Body of pancreas (tissue), 4 donors: Measurements from ENCODE around the gene PDLIM5. TPM values are rescaled to one million over a fixed set of nuclear protein-coding genes. Genes with fewer than 3 reads are reported as not detected.

Experiments
- ATAC-seq: fragments of 150-250 bp; one replicate; pipeline ENCODE4 v1.9.1; 2016
- DNase-seq, 4 donors: peaks; one replicate each; pipeline ENCODE4 v3.0.0-alpha.2; 2019
- H3K27ac ChIP-seq, 4 donors: fragments of 200-600 bp; sonication (generic); 1 replicate in 3 of 4; 2 replicates in 1 of 4; pipeline versions ENCODE4 v1.5.1 to v1.6.1; 2016 to 2019; ENCODE audit warnings: mild to moderate bottlenecking in 1 of 4, mixed read lengths in 1 of 4, moderate library complexity in 1 of 4
- H3K27me3 ChIP-seq, 2 donors: fragments of 200-600 bp; sonication (generic); one replicate each; pipeline ENCODE4 v1.6.0; 2016; ENCODE audit warnings: mild to moderate bottlenecking in 1 of 2
- H3K36me3 ChIP-seq, 2 donors: fragments of 200-600 bp; sonication (generic); replicated peaks in 1 of 2; 2 replicates each; pipeline ENCODE4 v1.5.1; 2016; ENCODE audit warnings: low read depth in 2 of 2; ENCODE audit not compliant: insufficient read depth in 1 of 2
- H3K4me1 ChIP-seq: fragments of 200-600 bp; sonication (generic); one replicate; pipeline ENCODE4 v1.6.0; 2016
- H3K4me3 ChIP-seq, 2 donors: fragments of 200-600 bp; sonication (generic); 1 replicate in 1 of 2; 2 replicates in 1 of 2; pipeline ENCODE4 v1.5.1; 2016 to 2019
- H3K9me3 ChIP-seq, 3 donors: fragments of 200-600 bp; sonication (generic); 1 replicate in 2 of 3; 2 replicates in 1 of 3; pipeline ENCODE4 v1.5.1; 2016
- CTCF ChIP-seq, 7 experiments: fragments of 450-650 bp in 4 of 7; fragments of 200-600 bp in 3 of 7; sonication (generic) in 3 of 7; IDR thresholded peaks; one replicate each; pipeline ENCODE4 v1.5.1; 2016 to 2019; ENCODE audit warnings: antibody characterized with exemption in 7 of 7
- POLR2A ChIP-seq, 3 donors: fragments of 450-650 bp; IDR thresholded peaks; one replicate each; pipeline ENCODE4 v1.6.1; 2016; ENCODE audit warnings: antibody characterized with exemption in 3 of 3, mild to moderate bottlenecking in 2 of 3
- WGBS, 2 donors: methylation state at CpG; one replicate each; pipeline ENCODE4 v1.1.5; 2017; 5-methylcytosine and 5-hydroxymethylcytosine counted together
- intact Hi-C: fragments of 100-400 bp; cut with DNase I; formaldehyde crosslinking; loops from one replicate; pipeline ENCODE4 v1.15.1; 2023
- total RNA-seq, 2 donors: library from RNA; depleted of rRNA; stranded (reverse); fragments of >200 nt; gene quantifications; one replicate each; pipeline ENCODE4 v1.1.0, GENCODE V29; 2016

The PDLIM5 gene
- total RNA-seq, 2 donors from 2014 or later: 44.2 to 70.3 TPM

GRCh38 chr4:94577136-94577535 is 125.4 kb downstream of the PDLIM5 start:
- WGBS, 2 donors: 25 to 32% methylated on average over 1 of the region's 1 CpG

GRCh38 chr4:94578195-94578594 is 126.5 kb downstream of the PDLIM5 start:
- TF ChIP-seq POLR2A (IDR thresholded peaks at IDR 0.05): no peak
- TF ChIP-seq CTCF (IDR thresholded peaks at IDR 0.05): no peak
- H3K9me3 ChIP-seq: no peaks in the 10 kb centered on the region
- H3K4me1 ChIP-seq: peaks cover 9% of the 10 kb centered on the region
- intact Hi-C loops: no loop called here
- no peak overlapping the region for H3K4me3 ChIP-seq
- no peaks in the 10 kb centered on the region for H3K27me3 ChIP-seq
- H3K36me3 ChIP-seq: peaks cover 0 to 2% of the 10 kb centered on the region in 2 donors
- ATAC-seq (no peak), DNase-seq (no peak)
- WGBS, 2 donors: 82 to 83% methylated on average over 2 of the region's 2 CpGs
- H3K27ac ChIP-seq: no peak overlapping the region

More at GRCh38 chr4:94577136-94577535, 125.4 kb downstream of the PDLIM5 start:
- intact Hi-C loops: no loop called here
- peaks cover 0 to 2% of the 10 kb centered on the region in 2 donors for H3K36me3 ChIP-seq
- H3K4me3 ChIP-seq: no peak overlapping the region
- ATAC-seq (no peak), DNase-seq (peak; percentile 22 to 50 (median 36))
- H3K27ac ChIP-seq: no peak overlapping the region
- H3K9me3 ChIP-seq: no peaks in the 10 kb centered on the region
- H3K4me1 ChIP-seq: peaks cover 9% of the 10 kb centered on the region
- H3K27me3 ChIP-seq: no peaks in the 10 kb centered on the region
- no peak for TF ChIP-seq CTCF (IDR thresholded peaks at IDR 0.05)
- no peak for TF ChIP-seq POLR2A (IDR thresholded peaks at IDR 0.05)

GRCh38 chr4:94581766-94582165 is 130.0 kb downstream of the PDLIM5 start:
- no peak overlapping the region for H3K27ac ChIP-seq
- intact Hi-C loops: no loop called here
- DNase-seq: no peak
- TF ChIP-seq CTCF (IDR thresholded peaks at IDR 0.05): no peak
- no peak for TF ChIP-seq POLR2A (IDR thresholded peaks at IDR 0.05)
- no peaks in the 10 kb centered on the region for H3K9me3 ChIP-seq
- no peaks in the 10 kb centered on the region for H3K27me3 ChIP-seq
- H3K4me3 ChIP-seq: no peak overlapping the region
- peaks cover 0 to 2% of the 10 kb centered on the region in 2 donors for H3K36me3 ChIP-seq
- 81 to 92% methylated on average over 2 of the region's 2 CpGs for WGBS, 2 donors
- H3K4me1 ChIP-seq: peaks cover 4% of the 10 kb centered on the region
- ATAC-seq: no peak

- no peaks in the 10 kb centered on the region for H3K4me1 ChIP-seq
- no peak for TF ChIP-seq POLR2A (IDR thresholded peaks at IDR 0.05)
- TF ChIP-seq CTCF (IDR thresholded peaks at IDR 0.05): no peak
- 81 to 93% methylated on average over 2 of the region's 2 CpGs for WGBS, 2 donors
- no peak for ATAC-seq
- no peak overlapping the region for H3K4me3 ChIP-seq
- H3K9me3 ChIP-seq: no peaks in the 10 kb centered on the region
- intact Hi-C loops: no loop called here
- no peaks in the 10 kb centered on the region for H3K27me3 ChIP-seq
- no peak overlapping the region for H3K27ac ChIP-seq
- no peak for DNase-seq
- H3K36me3 ChIP-seq: peaks cover 0 to 2% of the 10 kb centered on the region in 2 donors
Measured at GRCh38 chr4:94582517-94582916, 130.8 kb downstream of the PDLIM5 start.

GRCh38 chr4:94583914-94584641 is 132.3 kb downstream of the PDLIM5 start:
- no peaks in the 10 kb centered on the region for H3K4me1 ChIP-seq
- TF ChIP-seq POLR2A (IDR thresholded peaks at IDR 0.05) (no peak), CTCF (IDR thresholded peaks at IDR 0.05) (no peak)
- H3K27ac ChIP-seq: no peak overlapping the region
- DNase-seq (peak in 1 of 4 donors; percentile 32), ATAC-seq (no peak)
- WGBS, 2 donors: 39 to 53% methylated on average over 3 of the region's 3 CpGs
- no peaks in the 10 kb centered on the region for H3K27me3 ChIP-seq
- peaks cover 0 to 2% of the 10 kb centered on the region in 2 donors for H3K36me3 ChIP-seq
- intact Hi-C loops: no loop called here
- H3K9me3 ChIP-seq: no peaks in the 10 kb centered on the region
- H3K4me3 ChIP-seq: no peak overlapping the region
